Superior temporal gyrus (tissue), 1 donor: ENCODE results near the gene DLGAP1.
A peak's percentile ranks its signal among the peaks of the same experiment; 100 is the strongest.
"Not testable (repeated sequence)": the region's sequence is repeated elsewhere in the genome, so short reads cannot be mapped to it uniquely, and the experiment has no call there.

Experiments
- DNase-seq: peaks from one replicate; pipeline ENCODE4 v3.0.0-alpha.2; 2016; ENCODE audit errors: extremely low spot score

The DLGAP1 gene

DNA sequence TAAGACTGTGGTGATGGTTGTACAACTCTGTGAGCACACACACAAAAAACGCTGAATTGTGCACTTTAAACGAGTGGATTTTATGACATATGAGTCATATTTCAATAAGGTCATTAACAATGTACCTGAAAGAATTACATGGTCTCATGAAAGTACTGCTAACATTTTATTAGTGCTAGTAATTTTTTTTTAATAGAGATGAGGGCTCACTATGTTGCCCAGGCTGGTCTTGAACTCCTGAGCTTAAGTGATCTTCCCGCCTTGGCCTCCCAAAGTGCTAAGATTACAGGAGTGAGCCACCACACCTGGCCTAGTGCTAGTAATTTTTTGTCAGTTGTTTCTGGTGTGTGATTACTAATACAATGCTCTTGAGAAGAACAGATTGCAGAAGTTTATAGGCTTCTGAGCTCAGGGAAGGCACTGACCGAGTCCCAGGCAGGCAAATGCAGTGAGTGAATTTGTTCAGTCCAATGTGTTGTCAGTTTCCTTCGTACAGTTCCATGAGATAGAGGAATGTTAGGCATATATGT lies 828.1 kb downstream of the DLGAP1 start:
- DNase-seq, result no peak

DNA sequence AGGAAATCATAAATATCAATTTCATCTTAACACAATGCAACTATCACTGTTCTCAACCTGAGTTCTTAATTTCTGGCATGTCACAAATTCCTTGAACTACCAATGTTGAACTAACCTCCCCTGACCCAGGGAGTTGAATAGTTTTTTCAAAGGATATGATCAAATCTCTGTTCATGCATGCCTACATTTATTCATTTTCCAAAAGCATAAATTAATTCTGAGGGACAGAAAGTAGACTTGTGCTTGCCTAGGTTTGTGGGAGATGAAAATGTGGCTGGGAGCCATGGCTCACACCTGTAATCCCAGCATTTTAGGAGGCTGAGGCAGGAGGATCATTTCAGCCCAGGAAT lies 829.4 kb downstream of the DLGAP1 start:
- no peak for DNase-seq

DNA sequence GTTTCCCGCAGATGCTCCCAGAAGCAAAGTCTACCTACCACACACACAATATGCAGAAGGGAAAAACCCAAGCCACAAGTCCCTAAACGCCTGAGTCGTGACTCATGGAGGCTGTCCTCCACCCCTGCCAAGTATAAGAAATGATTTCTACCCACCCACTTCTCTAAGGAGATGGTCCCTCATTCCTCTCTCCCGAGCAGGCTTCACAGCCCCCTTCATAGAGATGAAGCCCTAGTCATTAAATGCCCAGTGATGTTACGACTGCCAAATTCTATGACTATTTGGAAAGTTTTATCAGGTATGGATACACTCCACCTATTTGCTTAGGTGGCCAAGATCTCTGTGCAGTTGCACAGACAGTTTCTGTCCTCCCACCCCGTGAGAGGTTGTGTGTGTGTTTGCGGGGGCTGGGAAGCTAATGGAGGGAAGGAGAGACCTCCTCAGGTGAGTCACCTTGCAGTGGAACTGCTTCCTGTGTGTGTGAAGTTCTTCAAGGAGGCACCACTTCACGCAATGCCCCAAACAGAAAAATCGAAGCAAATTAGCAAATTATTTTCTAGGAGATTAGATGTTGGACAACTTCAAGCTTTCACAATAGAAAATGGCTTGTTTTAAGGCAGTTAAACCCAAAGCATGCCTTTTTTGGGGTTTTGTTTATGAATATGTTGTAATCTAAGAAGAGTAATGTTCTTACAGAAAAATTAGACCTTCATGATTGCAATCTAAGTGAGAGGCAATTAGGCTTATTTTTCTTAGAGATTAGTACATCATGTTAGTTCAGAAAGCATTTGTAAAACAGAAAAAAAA lies 830.0 kb downstream of the DLGAP1 start:
- DNase-seq, result no peak

DNA sequence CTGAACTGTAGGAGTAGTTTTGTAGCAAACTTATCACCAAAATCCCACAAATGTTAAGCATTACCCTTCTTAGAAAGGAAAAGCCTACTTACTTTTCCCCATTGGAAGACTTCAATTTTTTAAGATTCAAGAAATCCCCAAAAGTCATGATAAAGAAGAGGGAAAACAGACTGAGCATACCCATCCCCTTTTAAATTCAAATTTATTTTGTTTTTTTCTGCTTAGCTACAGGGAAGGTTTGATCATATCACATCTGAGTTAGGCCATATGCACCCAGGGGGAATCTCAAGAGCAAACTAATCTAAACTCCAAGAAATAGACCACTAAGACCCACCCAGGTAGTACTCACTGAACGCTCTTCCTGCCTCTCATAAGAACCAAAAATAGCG lies 830.6 kb downstream of the DLGAP1 start:
- DNase-seq, result no peak

DNA sequence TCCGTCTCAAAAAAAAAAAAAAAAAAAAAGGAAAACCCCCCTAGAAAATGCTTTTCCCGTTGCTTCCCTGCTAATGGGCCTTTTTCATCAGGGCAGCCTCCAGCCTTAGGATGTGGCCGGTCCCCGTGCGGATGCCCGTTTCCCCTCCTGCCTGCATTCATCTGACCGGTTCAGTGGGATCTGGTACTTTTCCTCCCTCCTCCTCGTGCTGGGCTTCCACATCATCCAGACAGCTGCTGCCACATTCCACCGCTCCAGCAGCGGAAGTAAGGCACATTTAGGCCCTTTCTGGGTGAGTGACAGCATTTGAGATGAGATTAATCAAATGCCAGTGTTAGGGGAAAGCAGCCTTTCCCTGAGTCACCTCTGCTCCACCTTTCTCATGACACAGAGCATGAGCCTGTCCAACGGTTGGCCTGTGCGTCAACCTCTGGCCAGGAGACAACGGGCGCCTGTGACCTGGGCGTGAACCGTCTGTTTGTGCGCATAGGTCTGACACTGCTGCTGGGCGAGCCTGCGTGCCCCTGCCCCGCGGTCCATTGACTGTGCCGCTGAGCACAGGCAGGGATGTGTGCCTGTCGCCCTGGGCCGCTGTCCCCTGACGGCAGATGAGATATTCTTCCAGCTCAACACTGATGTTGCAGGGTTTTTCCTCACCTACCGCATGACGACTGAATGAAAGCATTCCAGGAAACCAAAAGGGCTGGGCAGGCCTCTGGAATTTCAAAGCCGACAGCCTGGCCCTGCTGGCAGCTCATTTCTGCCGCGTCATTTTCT lies 831.1 kb downstream of the DLGAP1 start:
- peak; percentile 53 for DNase-seq

DNA sequence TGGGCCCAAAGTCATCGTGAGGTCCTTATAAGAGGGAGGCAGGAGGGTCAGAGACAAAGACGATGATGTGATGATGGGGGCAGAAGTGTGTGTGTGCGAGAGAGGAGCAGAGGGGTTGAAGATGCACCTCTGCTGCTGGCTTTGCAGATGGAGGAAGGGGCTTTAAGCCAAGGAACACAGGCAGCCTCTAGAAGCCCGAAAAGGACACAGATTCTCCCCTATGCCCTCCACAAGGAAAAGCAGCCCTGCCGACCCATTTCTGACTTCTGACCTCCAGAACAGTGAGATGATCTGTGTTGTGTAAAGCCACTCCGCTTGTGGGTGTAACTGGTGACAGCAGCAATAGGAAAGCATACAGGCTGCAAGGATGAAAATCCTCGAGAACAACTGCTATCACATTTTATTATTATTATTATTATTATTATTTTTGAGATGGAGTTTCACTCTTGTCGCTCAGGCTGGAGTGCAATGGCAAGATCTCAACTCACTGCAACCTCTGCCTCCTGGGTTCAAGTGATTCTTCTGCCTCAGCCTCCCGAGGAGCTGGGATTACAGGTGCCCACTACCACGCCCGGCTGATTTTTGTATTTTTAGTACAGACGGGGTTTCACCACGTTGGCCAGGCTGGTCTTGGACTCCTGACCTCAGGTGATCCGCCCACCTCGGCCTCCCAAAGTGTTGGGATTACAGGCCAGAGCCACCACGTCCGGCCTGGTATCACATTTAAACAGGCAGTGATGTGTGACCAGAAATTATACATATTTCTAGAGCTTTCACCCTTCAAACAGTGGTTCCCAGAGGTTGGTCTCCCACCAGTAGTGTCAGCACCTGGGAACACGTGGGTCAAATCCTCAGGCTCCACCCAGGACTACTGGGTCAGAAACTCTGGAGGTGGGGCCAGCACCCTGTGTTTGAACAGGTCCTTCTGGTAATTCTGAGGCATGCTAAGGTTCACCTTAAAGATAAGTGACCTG lies 834.7 kb downstream of the DLGAP1 start:
- no peak for DNase-seq

DNA sequence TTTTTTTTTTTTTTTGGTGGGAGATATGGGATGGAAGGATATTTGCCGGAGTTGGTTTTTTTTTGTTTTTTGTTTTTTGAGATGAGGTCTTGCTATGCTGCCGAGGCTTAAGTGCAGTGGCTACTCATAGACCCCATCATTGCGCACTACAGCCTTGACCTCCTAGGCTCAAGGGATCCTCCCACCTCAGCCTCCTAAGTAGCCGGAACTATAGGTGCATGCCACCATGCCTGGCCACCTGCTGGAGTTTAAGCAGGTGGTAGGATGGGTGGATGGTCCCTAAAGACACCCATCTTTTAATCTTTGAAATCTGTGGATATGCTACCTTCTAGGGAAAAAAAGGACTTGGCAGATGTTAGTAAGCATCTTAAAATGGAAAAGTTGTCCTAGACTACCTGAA lies 835.4 kb downstream of the DLGAP1 start:
- DNase-seq, result no peak

DNA sequence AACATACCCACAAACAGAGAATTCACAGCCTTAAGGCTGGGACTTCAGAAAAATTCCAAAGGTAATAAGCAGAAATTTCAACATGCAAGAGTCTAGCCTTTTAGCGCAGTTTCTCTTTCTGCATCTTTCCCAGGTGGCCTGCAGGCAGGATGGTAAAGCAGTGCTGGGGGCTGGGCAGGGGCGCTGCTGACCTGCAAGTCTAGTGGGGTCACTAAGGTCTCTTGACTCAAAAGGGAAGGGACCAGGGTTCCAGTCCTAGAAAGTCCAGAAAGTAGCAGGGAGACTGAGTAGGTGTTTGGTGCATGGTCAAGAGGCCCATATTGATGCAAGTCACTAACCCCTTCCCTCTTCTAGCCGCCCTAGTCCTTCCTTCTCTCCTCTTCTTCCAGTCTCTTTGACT lies 835.9 kb downstream of the DLGAP1 start:
- DNase-seq, result no peak

DNA sequence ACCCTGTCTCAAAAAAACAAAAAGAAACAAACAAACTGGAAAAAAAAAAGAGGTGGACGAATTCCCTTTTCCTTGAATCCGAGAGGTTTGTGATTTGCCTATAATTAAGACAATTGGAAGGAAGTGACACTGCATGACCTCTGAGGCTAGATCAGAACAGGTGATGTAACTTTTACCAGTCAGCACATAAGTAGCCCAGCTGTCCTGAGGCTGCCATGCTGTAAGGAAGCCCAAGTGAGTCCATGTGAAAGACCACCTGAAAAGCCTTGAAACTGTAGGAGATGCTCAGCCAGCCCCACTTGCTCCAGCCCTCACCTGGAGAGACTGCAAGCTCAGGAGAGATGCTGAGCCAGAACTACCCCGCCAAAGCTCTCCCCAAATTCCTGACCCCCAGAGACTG lies 838.4 kb downstream of the DLGAP1 start:
- no peak for DNase-seq

DNA sequence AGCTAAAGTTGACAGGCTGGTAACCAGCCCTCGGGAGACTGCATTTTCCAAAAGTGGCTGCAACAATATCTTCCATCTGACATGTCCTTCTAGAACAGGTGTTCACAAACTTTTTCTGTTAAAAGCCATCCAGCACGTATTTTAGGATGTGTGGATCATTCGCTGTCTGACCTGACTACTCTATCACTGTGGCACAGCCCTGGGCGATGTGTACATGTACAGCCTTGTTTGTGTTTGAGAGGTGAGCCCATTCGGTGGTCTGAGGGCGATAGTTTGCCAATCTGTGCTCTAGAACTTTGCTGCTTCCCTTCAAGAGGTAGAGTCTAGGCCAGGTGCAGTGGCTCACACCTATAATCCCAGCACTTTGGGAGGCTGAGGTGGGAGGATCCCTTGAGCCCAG lies 839.0 kb downstream of the DLGAP1 start:
- no peak for DNase-seq

DNA sequence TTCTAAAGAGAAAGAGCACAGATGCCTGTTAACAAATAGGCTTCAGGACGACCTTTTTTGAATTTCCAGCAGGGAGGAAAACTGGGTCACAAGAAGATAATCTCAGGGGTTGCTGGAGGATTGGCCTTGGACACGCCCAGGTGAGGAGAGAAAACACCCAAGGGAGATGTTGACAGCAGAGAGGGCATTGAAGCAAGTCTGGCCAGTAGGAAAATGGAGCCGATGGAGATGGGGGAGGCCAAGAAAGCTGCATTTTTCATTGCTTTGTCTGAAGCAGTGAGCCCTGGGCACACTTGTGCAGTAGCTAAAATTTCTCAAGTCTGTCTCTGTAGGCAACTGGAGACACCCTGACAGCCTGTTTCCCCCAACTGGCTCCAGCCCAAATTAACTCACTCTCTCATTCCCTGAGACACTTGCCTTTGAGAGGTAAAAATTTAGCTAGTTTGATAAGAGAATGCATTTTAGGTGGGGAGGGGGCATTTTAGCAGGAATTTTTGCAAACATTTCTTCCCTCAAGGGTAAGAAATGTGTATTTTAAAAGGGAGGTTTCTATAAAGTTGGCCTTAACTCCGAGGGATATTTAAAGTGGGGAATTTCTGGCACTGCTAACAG lies 839.6 kb downstream of the DLGAP1 start:
- DNase-seq, result no peak

DNA sequence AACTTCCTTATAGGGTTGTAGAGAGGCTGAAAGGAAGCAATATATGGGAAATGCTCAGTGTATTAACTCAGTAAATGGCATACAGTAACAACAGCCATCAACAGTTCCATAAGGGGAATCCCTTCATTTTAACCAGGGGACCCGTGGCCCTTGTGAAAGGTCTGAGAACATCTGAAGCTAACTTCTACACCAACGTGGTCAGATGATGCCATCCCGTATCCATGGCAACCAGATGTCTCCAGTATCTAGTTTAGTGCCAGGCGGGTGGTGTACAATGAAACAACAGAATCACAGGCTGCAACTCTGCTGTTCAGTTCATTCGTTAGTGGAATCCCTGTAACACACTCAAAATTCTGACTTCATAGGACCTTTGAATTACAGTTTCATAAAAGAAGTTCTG lies 842.8 kb downstream of the DLGAP1 start:
- peak; percentile 77 for DNase-seq

DNA sequence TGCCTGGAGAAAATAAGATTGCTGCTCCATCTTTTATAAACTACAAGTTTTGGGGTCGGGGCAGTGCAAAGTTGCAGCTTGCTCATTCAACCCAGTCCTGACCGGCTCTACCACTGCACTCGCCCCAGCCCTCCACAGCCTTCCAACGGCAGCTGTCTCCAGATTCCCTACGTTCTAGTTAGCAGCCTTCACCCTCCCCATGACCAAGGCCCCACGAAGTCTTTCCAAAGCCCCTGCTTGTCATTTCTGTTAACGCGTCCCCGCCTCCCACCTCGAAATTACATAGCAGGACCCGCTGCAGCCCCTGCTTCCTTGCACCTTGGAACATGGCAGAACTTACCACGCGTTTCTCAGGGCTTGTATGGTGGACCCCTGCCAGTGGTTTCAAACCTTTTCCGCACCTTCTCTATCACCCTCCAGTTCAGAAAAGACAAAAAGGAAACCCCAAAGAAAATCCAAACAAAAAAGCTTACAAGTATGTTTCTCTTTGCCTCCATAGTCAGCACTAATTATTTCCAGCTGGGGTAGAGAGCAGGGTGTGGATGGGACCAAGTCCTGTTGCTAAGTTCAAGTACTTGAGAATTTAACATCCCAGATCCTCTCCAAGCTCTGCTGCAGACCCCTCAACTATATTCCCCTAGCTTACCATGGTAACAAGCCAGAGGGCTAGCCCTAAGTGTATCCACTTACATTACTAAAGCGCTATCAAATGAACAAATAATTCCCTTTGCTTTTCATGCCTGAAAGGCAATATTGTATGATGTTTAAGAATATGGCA lies 843.6 kb downstream of the DLGAP1 start:
- no peak for DNase-seq

DNA sequence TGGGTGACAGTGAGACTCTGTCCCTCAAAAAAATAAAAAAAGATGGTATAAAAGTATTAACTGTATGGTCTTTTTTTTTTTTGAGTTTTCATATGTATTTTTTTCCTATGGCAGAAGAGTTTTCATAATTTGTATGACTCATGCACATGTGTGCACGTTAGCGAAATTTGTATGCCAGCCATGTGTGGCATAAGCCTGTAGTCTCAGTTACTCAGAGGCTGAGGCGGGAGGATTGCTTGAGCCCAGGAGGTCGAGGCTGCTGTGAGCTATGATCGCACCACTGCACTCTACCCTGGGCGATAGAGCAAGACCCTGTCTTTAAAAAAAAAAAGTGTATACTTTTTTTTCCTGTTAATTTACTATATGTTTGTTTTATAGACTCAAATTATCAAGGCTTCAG lies 844.3 kb downstream of the DLGAP1 start:
- DNase-seq, result no peak

DNA sequence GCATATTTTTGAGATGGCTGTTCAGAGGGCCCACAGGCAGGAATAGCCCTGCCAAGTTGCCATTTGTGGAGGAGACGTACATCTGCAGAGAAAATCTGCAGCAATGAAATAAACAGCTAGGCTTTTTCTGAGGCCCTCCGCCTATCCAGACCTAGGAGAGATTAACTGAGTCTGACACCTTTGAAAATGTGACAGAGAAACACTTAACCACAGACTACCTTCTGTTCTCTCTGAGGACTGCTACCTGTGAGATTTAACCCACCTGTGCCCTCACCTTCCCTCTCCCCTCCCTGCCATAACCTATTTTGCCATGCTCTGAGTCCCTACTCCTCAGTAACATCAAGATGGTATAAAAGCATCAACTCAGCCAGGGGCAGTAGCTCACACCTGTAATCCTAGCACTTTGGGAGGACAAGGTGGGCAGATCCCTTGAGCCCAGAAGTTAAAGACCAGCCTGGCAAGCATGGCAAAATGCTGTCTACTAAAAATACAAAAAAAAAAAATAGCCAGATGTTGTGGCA lies 844.9 kb downstream of the DLGAP1 start:
- DNase-seq, result no peak

DNA sequence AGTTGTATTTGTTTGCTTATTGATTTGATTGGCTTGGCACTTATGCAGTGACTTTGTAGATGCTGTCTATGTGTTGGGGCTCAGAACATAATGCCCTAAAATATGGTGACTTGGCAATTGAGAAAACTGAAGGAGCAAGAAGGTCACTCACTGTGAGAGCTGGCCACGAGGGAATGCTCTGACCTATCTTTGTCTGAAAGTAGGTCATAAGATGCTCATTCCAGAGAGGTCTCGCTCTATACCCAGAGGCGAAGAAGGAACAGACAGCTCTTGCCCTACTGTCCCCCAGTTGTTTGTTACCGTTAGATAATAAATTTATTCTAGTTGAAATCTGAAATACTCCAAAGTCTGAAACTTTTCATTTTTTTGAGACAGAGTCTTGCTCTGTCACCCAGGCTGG lies 846.6 kb downstream of the DLGAP1 start:
- DNase-seq, result no peak

DNA sequence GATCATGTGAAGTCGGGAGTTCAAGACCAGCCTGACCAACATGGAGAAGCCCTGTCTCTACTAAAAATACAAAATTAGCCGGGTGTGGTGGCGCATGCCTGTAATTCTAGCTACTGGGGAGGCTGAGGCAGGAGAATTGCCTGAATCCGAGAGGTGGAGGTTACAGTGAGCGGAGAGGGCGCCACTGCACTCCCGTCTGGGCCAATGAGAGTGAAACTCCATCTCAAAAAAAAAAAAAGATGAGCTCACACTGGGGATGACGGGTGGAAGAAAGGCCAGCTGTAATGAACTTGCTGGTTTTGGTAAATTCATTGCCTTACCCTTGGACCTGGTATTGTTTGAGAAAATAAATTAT lies 847.0 kb downstream of the DLGAP1 start:
- DNase-seq, result not testable (repeated sequence)

DNA sequence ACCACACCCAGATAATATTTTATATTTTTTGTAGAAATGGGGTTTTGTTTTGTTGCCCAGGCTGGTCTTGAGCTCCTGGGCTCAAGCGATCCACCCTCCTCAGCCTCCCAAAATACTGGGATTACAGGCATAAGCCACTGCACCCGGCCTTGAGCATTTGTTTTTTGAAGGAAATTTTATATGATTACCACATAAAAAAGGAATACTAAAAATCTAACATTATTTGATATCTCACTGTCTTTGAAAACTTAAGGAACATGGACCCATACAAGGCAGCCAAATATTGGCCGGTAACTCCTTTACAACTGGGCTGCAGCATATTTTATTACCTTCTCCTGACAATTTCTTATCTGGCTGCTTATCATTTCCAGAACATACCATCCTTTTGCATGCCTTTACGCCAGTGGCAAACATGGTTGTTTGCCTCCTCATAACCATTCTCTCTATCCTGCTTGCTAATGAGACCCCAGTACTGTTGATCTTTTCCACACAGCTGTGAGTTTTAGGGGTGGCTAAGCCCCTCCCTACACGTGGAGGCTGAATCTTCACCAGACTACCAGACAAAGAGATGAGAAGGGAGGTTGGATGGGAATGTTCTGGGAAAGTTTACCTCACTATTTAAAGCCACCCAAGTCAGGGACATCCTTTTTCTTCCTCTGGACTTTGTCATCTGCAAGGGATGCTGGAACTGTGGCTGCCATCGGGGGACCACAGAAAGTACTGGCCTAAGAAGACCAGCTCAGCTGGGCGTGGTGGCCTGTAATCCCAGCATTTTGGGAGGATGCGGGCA lies 847.6 kb downstream of the DLGAP1 start:
- DNase-seq, result no peak

DNA sequence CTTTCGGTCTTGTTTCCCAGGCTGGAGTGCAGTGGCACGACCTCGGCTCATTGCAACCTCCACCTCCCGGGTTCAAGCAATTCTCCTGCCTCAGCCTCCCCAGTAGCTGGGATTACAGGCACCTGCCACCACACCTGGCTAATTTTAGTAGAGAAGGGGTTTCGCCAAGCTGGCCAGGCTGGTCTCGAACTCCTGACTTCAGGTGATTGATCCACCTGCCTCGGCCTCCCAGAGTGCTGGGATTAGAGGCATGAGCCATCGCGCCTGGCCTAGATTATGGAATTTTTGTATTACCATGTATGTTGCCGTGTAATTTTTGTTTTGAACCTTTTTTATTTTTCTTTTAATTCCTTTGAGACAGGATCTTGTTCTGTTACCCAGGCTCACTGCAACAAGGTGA lies 848.2 kb downstream of the DLGAP1 start:
- DNase-seq, result not testable (repeated sequence)

DNA sequence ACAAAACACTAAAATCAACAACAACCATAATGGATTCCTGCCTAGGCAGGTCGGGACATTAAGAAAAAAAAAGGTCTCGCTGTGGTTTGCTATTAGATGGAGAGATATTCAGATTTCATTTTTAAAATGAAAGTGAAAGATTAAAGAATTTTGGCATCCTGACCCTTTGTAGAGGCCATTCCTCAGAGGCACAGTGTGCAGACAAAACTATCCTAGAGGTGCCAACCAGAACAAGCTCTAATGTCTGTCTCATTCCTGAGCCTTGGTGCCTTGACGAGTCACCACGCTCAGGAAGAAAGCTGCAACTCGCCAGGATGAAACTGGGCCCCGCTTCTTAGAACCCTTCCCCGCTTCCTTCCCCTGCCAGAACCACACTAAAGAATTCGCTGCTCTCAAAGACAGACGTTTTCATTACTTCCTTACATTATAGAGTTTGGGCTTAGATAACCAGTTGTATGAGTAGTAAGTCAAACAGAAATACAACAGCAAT lies 849.1 kb downstream of the DLGAP1 start:
- peak; percentile 52 for DNase-seq
